Aorta (tissue), 4 donors: ENCODE results near the gene ZSWIM6. TPM values are rescaled to one million over a fixed set of nuclear protein-coding genes. Genes with fewer than 3 reads are reported as not detected.

Experiments
- polyA plus RNA-seq, 2 donors: library from polyadenylated mRNA; stranded (reverse); fragments of 200-250 nt; gene quantifications; one replicate each; pipeline ENCODE4 v1.2.3, GENCODE V29; 2013
- total RNA-seq, 2 donors: library from RNA; stranded (reverse); fragmentation: NEBNext Ultra II Directional; extraction: Animal tissue kit (Norgen Biotek cat#: 25700); gene quantifications; one replicate each; pipeline ENCODE4 v1.2.1, GENCODE V29; 2021
- donor health status: healthy with polysubstance abuse.
- donor health status: Bipolar disorder and iron deficiency.
- donor health status: DM: no; HTN: no; CAD: no.
- donor health status: DM: yes; HTN: yes; CAD: no.

Gene ZSWIM6
- total and polyA plus RNA-seq, 4 donors = 3.4 to 21.8 (median 12.4) TPM

Other genes with a start within 250 kb of the ZSWIM6 start
- 10 to 100 TPM; 33.3 to 41.1 TPM for gene SMIM15, start 169.8 kb upstream of the ZSWIM6 start, total RNA-seq
- 10 to 100 TPM; 21.8 to 33.9 TPM for gene SMIM15, start 169.8 kb upstream of the ZSWIM6 start, polyA plus RNA-seq